ENCODE measurements around the gene TBC1D22A. TPM values are rescaled to one million over a fixed set of nuclear protein-coding genes. Genes with fewer than 3 reads are reported as not detected.

The TBC1D22A gene
- total and polyA plus RNA-seq, 2 donors = 11.8 to 25.7 TPM

DNA sequence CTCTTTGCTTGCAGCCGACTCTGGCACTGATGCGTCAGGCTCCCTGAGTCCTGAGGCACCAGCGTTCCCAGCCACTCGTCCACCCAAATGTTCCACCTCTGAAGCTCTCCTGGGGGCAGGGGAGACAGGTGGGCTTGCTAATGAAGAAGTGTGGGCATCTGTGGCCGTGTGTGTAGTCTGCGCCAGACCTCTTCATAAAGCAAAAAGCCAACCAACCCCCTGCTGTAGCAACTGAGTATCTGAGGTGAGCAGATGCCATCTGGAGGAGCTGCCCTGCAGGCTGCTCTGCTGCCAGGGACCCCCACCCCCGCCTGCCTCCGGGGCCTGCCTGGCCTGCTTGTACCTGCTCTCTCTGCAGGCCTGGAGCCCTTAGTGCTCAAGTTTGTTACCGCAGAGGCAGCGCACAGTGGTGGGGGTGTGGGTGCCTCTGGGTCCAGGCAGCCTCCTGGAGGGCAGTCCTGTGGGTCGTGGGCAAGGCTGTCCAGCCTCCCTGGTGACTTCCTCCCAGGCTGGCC, 272.5 kb downstream of the TBC1D22A start:
- Histone ChIP-seq H3K4me3 (ENCODE audit: low read length in 2 of 2) (no peak overlapping the region), H3K4me1 (ENCODE audit: control insufficient read depth in 2 of 2, insufficient read depth in 2 of 2, low read length in 2 of 2) (peaks cover 0 to 46% of the 10 kb centered on the region in 2 donors), H3K36me3 (ENCODE audit: control insufficient read depth in 2 of 2, insufficient read depth in 2 of 2, low read length in 1 of 2) (peaks cover 0 to 12% of the 10 kb centered on the region in 2 donors), H3K27ac (ENCODE audit: low read depth in 1 of 2, low read length in 1 of 2) (no peak overlapping the region), H3K27me3 (ENCODE audit: control insufficient read depth in 2 of 2, insufficient read depth in 1 of 2, low read length in 1 of 2) (no peaks in the 10 kb centered on the region), H3K9me3 (ENCODE audit: control insufficient read depth in 2 of 2, insufficient read depth in 1 of 2, low read length in 1 of 2) (no peaks in the 10 kb centered on the region)
- DNase-seq (ENCODE audit: low read depth in 6 of 9, low spot score in 9 of 9) = no peak
- 84% methylated on average over 11 of the region's 11 CpGs for WGBS

DNA sequence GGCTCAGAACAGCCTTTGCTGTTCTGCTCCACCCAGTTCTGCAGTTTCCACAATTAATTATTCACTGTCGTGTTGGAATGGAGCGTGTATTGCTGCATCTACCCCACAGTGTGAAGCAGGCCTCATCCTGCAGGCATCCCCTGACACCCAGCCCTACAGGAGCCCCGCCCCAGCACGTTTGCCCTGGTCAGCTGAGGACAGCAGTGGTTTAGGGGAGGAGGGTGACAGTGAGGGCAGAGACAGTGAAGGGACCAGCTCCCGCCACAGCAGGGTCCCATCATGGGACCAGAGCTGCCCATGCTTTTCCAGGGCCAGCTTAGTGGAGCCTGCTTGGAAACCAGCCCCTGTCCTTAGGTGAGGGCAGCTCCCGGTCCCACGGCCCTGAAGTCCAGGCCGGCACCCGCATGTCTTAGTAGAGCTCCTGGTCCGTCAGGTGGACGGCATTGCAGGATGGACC, 273.0 kb downstream of the TBC1D22A start:
- H3K4me1 ChIP-seq (ENCODE audit: control insufficient read depth in 2 of 2, insufficient read depth in 2 of 2, low read length in 2 of 2) = peaks cover 0 to 43% of the 10 kb centered on the region in 2 donors
- no peaks in the 10 kb centered on the region for H3K27me3 ChIP-seq (ENCODE audit: control insufficient read depth in 2 of 2, insufficient read depth in 1 of 2, low read length in 1 of 2)
- no peak overlapping the region for H3K27ac ChIP-seq (ENCODE audit: low read depth in 1 of 2, low read length in 1 of 2)
- H3K4me3 ChIP-seq (ENCODE audit: low read length in 2 of 2) = no peak overlapping the region
- H3K9me3 ChIP-seq (ENCODE audit: control insufficient read depth in 2 of 2, insufficient read depth in 1 of 2, low read length in 1 of 2) = no peaks in the 10 kb centered on the region
- WGBS = 95% methylated on average over 11 of the region's 11 CpGs
- no peak for DNase-seq (ENCODE audit: low read depth in 6 of 9, low spot score in 9 of 9)
- H3K36me3 ChIP-seq (ENCODE audit: control insufficient read depth in 2 of 2, insufficient read depth in 2 of 2, low read length in 1 of 2) = peaks cover 0 to 12% of the 10 kb centered on the region in 2 donors

DNA sequence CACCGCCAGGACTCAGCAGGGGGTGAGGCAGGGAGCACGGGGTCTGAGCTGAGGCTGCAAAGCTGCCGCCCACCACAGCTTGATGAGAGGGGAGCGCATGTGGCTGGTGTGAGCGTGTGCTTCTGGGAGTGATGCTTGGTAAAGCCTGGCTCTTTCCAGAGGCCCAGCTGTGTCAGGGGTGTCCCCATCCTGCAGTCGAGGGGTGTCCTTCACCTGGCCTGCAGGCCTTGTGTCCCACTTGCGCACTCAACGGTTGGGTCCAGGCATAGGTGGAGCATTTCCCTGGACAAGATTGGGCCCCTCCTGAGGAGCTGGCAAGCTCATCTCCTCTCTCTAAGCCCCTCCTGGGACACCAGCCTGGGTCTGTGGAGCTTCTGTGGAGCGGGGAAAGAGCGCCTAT, 273.9 kb downstream of the TBC1D22A start:
- H3K27ac ChIP-seq (ENCODE audit: low read depth in 1 of 2, low read length in 1 of 2) = no peak overlapping the region

DNA sequence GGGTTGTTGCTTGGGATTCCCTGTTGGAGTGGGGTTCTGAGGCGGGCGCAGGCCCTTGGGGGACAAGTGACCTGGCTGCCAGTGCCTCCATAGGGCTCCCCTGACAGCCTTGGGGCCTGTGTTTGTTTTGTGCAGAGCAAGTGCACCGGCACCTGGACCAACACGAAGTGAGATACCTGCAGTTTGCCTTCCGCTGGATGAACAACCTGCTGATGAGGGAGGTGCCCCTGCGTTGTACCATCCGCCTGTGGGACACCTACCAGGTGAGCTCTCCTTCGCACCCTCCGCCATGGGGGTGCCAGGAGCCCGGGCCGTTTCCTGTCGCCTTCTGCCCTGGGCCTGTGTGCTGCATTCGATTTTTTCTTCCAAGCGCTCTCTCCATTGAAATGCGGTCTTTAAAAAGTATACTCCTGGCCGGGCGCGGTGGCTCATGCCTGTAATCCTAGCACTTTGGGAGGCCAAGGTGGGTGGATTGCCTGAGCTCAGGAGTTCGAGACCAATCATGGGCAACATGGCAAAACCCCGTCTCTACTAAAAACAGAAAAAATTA, 274.6 kb downstream of the TBC1D22A start:
- DNase-seq (ENCODE audit: low read depth in 6 of 9, low spot score in 9 of 9) = no peak
- H3K4me1 ChIP-seq (ENCODE audit: control insufficient read depth in 2 of 2, insufficient read depth in 2 of 2, low read length in 2 of 2) = peaks cover 0 to 39% of the 10 kb centered on the region in 2 donors

More for the DNA sequence above, 273.9 kb downstream of the TBC1D22A start:
- Histone ChIP-seq H3K27me3 (ENCODE audit: control insufficient read depth in 2 of 2, insufficient read depth in 1 of 2, low read length in 1 of 2) (no peaks in the 10 kb centered on the region), H3K36me3 (ENCODE audit: control insufficient read depth in 2 of 2, insufficient read depth in 2 of 2, low read length in 1 of 2) (peaks cover 0 to 12% of the 10 kb centered on the region in 2 donors), H3K4me3 (ENCODE audit: low read length in 2 of 2) (no peak overlapping the region), H3K4me1 (ENCODE audit: control insufficient read depth in 2 of 2, insufficient read depth in 2 of 2, low read length in 2 of 2) (peaks cover 0 to 39% of the 10 kb centered on the region in 2 donors), H3K9me3 (ENCODE audit: control insufficient read depth in 2 of 2, insufficient read depth in 1 of 2, low read length in 1 of 2) (no peaks in the 10 kb centered on the region)
- 97% methylated on average over 10 of the region's 10 CpGs for WGBS
- DNase-seq (ENCODE audit: low read depth in 6 of 9, low spot score in 9 of 9) = no peak

DNA sequence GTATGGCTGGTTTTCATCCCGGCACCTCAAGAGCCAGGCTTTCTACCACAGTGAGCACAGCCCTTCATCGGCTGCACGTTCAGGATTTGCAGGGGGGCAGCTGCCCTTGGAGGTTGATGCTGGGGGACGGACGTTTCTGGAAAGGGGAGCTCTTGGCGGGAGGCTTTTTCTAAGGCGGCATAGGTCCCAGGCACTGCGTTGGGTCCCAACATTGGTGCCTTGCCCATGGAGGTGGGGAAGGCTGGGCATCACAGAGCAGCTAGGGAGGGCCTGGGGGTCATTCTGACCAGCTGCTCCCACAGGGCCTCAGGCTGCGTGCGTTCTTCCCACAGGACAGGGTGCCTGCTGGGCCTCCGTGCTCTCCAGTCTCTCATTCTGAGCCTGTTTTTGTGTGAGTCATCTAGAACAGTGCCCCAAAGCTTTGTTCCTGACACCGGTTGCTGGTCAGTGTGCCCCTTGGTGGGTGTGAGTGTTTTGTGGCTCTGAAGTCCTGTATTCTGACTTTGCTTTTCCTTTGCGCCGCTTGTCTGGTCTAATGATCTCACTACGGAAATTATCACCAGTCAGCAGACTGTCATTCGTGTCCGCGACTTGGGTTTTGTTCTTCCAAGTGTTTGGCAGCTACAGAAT, 275.9 kb downstream of the TBC1D22A start:
- no peak overlapping the region for H3K27ac ChIP-seq (ENCODE audit: low read depth in 1 of 2, low read length in 1 of 2)
- H3K36me3 ChIP-seq (ENCODE audit: control insufficient read depth in 2 of 2, insufficient read depth in 2 of 2, low read length in 1 of 2) = peaks cover 0 to 9% of the 10 kb centered on the region in 2 donors
- 95% methylated on average over 18 of the region's 18 CpGs for WGBS
- no peak overlapping the region for H3K4me3 ChIP-seq (ENCODE audit: low read length in 2 of 2)
- H3K27me3 ChIP-seq (ENCODE audit: control insufficient read depth in 2 of 2, insufficient read depth in 1 of 2, low read length in 1 of 2) = no peaks in the 10 kb centered on the region
- DNase-seq (ENCODE audit: low read depth in 6 of 9, low spot score in 9 of 9) = no peak
- H3K9me3 ChIP-seq (ENCODE audit: control insufficient read depth in 2 of 2, insufficient read depth in 1 of 2, low read length in 1 of 2) = peaks cover 0 to 9% of the 10 kb centered on the region in 2 donors
- H3K4me1 ChIP-seq (ENCODE audit: control insufficient read depth in 2 of 2, insufficient read depth in 2 of 2, low read length in 2 of 2) = peaks cover under 1 to 34% of the 10 kb centered on the region in 2 donors

More for the DNA sequence above, 274.6 kb downstream of the TBC1D22A start:
- no peak overlapping the region for H3K27ac ChIP-seq (ENCODE audit: low read depth in 1 of 2, low read length in 1 of 2)
- H3K27me3 ChIP-seq (ENCODE audit: control insufficient read depth in 2 of 2, insufficient read depth in 1 of 2, low read length in 1 of 2) = no peaks in the 10 kb centered on the region
- peaks cover 0 to 12% of the 10 kb centered on the region in 2 donors for H3K36me3 ChIP-seq (ENCODE audit: control insufficient read depth in 2 of 2, insufficient read depth in 2 of 2, low read length in 1 of 2)
- H3K9me3 ChIP-seq (ENCODE audit: control insufficient read depth in 2 of 2, insufficient read depth in 1 of 2, low read length in 1 of 2) = no peaks in the 10 kb centered on the region
- H3K4me3 ChIP-seq (ENCODE audit: low read length in 2 of 2) = no peak overlapping the region
- WGBS = 99% methylated on average over 20 of the region's 20 CpGs

DNA sequence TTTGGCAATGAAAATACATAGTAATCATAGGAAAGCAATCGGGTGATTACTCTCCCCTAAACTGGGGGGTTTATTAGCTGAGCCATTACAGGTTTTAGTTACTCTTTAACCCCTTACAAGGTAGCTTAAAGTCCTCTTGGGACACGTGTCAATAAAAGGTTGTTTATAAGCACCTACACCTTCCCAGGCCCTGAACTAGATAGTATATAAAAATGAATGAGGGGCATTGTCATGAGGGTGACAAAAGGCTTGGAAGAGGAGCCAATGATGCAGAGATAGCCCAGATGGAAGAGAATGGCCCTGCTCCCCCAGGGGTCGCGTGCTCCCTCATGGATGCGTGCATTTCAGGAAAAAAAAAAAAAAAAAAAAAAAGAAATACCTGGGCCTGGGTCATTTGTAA, 276.9 kb downstream of the TBC1D22A start:
- H3K27ac ChIP-seq (ENCODE audit: low read depth in 1 of 2, low read length in 1 of 2) = no peak overlapping the region
- peaks cover 0 to 15% of the 10 kb centered on the region in 2 donors for H3K9me3 ChIP-seq (ENCODE audit: control insufficient read depth in 2 of 2, insufficient read depth in 1 of 2, low read length in 1 of 2)
- H3K4me3 ChIP-seq (ENCODE audit: low read length in 2 of 2) = no peak overlapping the region
- DNase-seq (ENCODE audit: low read depth in 6 of 9, low spot score in 9 of 9) = no peak
- H3K36me3 ChIP-seq (ENCODE audit: control insufficient read depth in 2 of 2, insufficient read depth in 2 of 2, low read length in 1 of 2) = peaks cover 0 to 9% of the 10 kb centered on the region in 2 donors
- H3K4me1 ChIP-seq (ENCODE audit: control insufficient read depth in 2 of 2, insufficient read depth in 2 of 2, low read length in 2 of 2) = peaks cover 9 to 41% of the 10 kb centered on the region in 2 donors
- H3K27me3 ChIP-seq (ENCODE audit: control insufficient read depth in 2 of 2, insufficient read depth in 1 of 2, low read length in 1 of 2) = no peaks in the 10 kb centered on the region
- WGBS = 98% methylated on average over 5 of the region's 5 CpGs

DNA sequence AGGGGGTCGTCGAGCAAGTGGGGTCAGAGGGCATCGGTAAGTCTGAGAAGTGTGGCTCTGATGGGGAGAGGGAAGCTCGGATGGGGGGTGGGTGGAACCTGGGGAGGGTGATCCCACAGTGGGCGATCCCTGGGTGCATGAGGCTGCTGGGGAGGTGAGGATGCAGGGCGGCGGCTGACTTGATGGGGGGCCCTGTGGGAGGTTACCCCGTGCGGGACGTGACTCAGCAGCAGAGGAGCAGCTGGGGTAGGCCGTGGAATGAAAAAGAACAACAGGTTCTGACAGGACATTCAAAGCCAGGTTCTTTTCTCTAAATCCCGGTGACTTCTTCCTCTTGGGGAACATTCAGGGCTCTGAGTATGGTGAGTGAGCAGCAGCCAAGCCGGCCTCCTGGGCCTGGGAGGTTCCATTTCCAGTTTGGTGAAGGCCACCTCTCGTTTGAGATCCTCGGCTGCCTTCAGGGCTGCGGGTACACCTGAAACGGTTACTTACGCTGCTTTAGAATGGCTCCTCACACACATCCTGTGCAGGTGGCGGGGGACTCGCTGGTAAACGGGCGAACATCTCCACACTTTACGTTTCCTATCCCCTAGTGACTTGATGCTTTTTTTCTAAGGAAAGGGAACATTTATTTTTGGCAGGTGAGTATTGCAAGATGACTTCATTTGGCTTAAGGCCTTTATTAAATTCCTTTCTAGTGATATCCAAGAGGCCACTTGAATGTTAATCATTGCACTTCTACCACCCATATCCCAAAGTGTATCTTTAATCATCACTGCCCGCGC, 278.2 kb downstream of the TBC1D22A start:
- Histone ChIP-seq H3K36me3 (ENCODE audit: control insufficient read depth in 2 of 2, insufficient read depth in 2 of 2, low read length in 1 of 2) (peaks cover 0 to 6% of the 10 kb centered on the region in 2 donors), H3K9me3 (ENCODE audit: control insufficient read depth in 2 of 2, insufficient read depth in 1 of 2, low read length in 1 of 2) (peaks cover 0 to 15% of the 10 kb centered on the region in 2 donors), H3K4me3 (ENCODE audit: low read length in 2 of 2) (no peak overlapping the region), H3K27ac (ENCODE audit: low read depth in 1 of 2, low read length in 1 of 2) (peak overlapping the region in 1 of 2 donors; percentile 40), H3K4me1 (ENCODE audit: control insufficient read depth in 2 of 2, insufficient read depth in 2 of 2, low read length in 2 of 2) (peaks cover 12 to 34% of the 10 kb centered on the region in 2 donors), H3K27me3 (ENCODE audit: control insufficient read depth in 2 of 2, insufficient read depth in 1 of 2, low read length in 1 of 2) (no peaks in the 10 kb centered on the region)
- 92% methylated on average over 25 of the region's 25 CpGs for WGBS
- no peak for DNase-seq (ENCODE audit: low read depth in 6 of 9, low spot score in 9 of 9)

DNA sequence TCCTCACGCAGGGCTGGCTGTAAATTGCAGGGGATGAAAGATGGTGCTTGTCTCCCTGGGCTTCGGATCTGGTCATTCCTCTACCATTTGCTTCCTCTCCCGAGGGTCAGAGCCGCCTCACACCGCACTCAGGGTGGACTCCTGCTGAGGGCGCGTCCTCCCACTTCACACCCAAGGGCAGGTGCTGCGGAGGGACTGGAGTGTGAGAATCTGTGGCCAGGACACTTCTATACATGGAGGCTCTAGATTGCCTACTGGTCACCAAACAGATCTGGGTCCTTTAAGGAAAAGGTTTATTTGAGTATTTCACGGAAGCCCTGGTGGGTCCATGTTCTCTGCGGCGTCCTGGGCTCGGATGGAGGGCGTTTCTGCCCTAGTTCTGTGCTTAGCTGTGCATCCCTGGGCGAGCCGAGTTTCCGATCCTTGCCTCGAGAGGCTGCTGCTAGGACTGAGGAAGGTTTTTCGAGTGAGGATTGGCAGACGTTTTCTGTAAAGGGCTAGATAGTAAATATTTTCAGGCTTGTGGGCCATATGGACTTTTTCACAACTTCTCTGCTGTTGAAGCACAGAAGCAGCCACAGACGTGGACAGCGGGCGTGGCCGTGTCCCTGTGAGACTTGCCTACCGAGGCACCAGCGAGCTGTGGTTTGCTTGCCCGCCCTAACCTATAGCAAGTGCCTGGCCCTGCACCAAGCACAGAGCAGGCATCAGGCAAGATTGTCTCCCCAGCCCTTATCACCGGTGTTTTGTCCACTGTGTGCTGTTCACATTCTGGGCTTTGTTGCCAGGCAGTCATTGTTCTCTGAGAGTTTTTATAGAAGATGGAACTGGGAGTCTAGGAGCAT, 279.0 kb downstream of the TBC1D22A start:
- peaks cover 12 to 41% of the 10 kb centered on the region in 2 donors for H3K4me1 ChIP-seq (ENCODE audit: control insufficient read depth in 2 of 2, insufficient read depth in 2 of 2, low read length in 2 of 2)
- H3K27ac ChIP-seq (ENCODE audit: low read depth in 1 of 2, low read length in 1 of 2) = no peak overlapping the region
- WGBS = 97% methylated on average over 27 of the region's 27 CpGs
- peaks cover 0 to 6% of the 10 kb centered on the region in 2 donors for H3K36me3 ChIP-seq (ENCODE audit: control insufficient read depth in 2 of 2, insufficient read depth in 2 of 2, low read length in 1 of 2)
- H3K9me3 ChIP-seq (ENCODE audit: control insufficient read depth in 2 of 2, insufficient read depth in 1 of 2, low read length in 1 of 2) = peaks cover 0 to 15% of the 10 kb centered on the region in 2 donors
- no peaks in the 10 kb centered on the region for H3K27me3 ChIP-seq (ENCODE audit: control insufficient read depth in 2 of 2, insufficient read depth in 1 of 2, low read length in 1 of 2)
- DNase-seq (ENCODE audit: low read depth in 6 of 9, low spot score in 9 of 9) = no peak
- no peak overlapping the region for H3K4me3 ChIP-seq (ENCODE audit: low read length in 2 of 2)
